GM19023 (cell line): ENCODE measurements around the gene PUS1.

Experiments
- ATAC-seq: cut with Tn5 transposase; IDR thresholded peaks from one replicate; pipeline ENCODE4 v1.9.1; 2021; ENCODE audit warnings: mild to moderate bottlenecking, moderate library complexity; ENCODE audit not compliant: unreplicated experiment

PUS1 gene

DNA sequence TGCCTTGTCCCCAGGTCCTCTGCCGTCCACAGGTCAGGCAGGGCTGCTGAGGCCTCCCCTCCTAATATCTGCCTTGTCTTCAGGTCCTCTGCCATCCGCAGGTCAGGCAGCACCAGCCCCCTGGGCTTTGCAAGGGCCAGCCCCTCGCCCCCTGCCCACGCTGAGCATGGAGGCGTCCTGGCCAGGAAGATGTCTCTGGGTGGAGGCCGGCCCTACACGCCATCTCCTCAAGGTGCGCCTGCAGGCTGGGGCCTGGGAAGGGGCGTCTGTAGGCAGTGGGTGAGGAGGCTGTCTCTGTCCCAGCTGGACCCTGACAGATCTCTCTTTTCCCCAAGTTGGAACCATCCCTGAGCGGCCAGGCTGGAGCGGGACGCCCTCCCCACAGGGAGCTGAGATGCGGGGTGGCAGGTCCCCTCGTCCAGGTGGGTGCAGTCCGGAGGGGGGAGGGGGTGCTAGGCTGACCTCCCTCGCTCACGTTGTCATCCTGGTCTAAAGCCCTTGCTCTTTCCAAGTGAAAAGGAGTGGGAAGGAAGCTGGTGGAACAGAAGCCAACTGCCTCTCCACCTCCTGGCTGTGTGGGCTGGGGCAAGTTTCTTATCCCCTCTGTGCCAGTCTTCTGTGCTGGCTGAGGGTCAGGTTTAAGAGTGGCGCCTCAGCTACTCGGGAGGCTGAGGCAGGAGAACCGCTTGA lies 13.9 kb upstream of the PUS1 start:
- ATAC-seq: no peak

DNA sequence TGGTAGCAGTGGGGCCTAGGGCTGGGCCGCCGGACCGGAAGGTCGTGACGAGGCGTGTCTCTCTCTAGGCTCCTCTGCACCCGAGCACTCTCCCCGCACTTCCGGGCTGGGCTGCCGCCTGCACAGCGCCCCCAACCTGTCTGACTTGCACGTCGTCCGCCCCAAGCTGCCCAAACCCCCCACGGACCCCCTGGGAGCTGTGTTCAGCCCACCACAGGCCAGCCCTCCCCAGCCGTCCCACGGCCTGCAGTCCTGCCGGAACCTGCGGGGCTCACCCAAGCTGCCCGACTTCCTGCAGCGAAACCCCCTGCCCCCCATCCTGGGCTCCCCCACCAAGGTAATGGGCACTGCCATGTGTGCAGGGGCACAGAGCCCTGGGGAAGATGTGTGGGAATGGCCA lies 13.3 kb upstream of the PUS1 start:
- ATAC-seq: no peak

DNA sequence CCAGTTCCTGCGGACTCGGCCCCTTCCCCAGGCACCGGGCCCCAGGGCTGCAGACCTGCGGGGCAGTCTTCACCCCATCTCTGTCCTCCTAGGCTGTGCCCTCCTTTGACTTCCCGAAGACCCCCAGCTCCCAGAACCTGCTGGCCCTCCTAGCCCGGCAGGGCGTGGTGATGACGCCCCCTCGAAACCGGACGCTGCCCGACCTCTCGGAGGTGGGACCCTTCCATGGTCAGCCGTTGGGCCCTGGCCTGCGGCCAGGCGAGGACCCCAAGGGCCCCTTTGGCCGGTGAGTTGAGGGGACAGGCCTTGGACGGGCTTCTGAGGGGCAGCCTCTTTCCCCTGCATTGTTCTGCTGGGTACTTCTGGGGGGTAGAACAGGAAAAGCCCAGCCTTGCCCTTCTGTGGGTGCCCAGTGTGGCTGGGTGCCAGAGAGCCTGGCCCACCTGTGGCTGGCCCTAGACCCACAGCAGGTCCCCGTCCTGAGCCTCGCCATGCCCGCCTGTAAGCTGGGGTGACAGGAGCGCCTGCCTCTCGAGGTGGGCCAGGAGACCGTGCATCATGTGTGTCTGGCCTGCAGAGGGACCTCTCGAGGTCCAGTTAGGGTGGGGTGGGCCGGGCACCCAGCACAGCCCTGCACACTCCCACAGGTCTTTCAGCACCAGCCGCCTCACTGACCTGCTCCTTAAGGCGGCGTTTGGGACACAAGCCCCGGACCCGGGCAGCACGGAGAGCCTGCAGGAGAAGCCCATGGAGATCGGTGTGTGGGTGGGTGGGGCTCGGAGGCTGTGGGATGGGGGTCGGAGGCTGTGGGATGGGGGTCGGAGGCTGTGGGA lies 12.6 kb upstream of the PUS1 start:
- no peak for ATAC-seq

DNA sequence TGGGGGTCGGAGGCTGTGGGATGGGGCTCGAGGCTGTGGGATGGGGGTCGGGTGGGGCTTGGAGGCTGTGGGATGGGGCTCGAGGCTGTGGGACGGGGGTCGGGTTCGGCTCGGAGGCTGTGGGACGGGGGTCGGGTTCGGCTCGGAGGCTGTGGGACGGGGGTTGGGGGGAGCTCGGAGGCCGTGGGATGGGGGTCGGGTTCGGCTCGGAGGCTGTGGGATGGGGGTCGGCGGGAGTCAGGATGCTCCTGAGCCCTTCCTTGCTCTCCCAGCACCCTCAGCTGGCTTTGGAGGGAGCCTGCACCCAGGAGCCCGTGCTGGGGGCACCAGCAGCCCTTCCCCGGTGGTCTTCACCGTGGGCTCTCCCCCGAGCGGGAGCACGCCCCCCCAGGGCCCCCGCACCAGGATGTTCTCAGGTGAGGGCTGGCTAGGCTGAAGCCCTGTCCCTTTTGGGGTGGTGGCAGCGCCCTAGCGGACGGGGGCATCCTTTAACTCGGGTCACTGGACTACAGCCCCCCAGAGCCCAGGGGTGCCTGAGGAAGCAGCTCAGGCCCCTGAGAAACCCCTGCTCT lies 11.9 kb upstream of the PUS1 start:
- no peak for ATAC-seq

DNA sequence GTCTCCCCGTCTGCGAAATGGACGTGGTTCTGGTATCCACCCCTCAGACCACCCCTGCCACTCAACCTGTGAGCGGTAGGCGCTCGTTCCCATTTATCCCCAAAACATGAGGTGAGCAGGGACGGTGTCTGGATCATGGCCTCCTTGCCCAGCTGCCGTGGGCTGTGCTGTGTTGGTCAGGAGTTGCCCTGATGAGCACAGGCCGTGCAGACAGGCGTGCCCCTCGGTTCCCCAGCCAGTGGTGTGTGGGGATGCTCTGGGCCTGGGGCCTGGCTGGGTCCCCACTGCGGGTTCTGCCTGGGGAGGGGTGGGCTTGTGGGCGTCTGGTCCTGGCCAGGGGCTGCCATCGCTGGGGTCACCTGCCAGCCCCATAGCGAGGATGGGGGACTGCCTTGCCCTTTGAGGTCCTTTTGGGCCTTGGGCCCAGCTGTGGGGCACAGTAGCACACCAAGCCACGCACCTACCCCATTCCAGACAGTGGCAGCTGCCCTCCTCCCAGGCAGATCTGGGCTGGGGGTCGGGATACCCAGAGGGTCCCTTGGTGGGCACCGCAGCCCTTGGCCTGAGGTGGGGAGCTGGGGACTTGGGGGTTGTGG lies 11.3 kb upstream of the PUS1 start:
- ATAC-seq: no peak

DNA sequence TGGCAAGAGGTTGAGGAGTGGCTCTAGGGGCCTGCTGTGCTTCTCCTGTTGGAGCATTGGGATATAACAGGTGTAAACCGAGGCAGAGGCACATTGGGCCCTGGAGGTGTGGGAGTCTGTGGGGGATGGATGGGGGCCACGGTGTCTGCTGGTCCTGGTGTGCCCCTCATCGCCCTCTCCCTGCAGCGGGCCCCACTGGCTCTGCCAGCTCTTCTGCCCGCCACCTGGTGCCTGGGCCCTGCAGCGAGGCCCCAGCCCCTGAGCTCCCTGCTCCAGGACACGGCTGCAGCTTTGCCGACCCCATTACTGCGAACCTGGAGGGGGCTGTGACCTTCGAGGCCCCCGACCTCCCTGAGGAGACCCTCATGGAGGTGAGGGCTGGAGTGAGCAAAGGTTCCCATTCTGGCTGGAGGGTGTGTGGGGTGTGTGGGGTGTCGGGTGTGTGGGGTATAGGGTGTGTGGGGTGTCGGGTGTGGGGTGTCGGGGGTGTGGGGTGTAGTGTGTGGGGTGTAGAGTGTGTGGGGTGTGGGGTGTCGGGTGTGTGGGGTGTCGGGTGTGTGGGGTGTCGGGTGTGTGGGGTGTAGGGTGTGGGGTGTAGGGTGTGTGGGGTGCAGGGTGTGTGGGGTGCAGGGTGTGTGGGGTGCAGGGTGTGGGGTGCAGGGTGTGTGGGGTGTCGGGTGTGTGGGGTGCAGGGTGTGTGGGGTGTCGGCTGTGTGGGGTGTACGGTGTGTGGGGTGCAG lies 10.6 kb upstream of the PUS1 start:
- ATAC-seq: no peak

DNA sequence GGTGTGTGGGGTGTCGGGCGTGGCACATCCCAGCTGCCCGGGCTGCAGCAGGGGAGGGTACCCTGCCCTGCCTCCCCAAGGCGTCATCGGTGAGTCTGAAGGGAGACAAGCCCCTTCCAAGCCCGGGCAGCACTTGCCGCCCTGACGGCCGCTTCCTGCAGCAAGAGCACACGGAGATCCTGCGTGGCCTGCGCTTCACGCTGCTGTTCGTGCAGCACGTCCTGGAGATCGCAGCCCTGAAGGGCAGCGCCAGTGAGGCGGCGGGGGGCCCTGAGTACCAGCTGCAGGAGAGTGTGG lies 10.1 kb upstream of the PUS1 start:
- no peak for ATAC-seq

DNA sequence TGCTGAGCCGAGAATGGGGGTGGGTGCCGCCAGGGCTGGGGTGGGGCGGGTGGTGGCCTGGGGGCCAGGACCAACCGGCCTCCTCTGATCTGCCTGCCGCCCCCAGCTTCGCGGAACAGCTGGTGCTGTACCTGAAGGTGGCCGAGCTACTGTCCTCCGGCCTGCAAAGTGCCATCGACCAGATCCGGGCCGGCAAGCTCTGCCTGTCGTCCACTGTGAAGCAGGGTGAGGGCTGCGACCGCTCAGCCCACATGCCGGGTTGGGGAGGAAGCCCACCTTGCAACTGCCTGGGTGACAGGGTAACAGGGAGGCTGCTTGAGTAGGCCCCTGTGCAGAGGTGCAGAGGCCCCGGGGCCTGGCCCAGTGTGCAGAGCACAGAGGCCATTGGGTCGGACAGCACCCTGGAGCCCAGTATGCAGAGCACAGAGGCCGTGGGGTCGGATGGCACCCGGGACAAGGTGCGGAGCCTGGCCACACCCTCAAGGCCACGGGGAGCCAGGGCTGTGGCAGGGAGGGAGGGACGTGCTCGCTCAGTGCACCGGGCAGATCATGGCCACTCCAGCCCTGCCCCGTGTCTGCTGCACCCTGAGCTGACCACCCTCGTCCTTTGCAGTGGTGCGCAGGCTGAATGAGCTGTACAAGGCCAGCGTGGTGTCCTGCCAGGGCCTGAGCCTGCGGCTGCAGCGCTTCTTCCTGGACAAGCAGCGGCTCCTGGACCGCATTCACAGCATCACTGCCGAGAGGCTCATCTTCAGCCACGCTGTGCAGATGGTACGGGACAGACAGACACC lies 9.5 kb upstream of the PUS1 start:
- no peak for ATAC-seq

DNA sequence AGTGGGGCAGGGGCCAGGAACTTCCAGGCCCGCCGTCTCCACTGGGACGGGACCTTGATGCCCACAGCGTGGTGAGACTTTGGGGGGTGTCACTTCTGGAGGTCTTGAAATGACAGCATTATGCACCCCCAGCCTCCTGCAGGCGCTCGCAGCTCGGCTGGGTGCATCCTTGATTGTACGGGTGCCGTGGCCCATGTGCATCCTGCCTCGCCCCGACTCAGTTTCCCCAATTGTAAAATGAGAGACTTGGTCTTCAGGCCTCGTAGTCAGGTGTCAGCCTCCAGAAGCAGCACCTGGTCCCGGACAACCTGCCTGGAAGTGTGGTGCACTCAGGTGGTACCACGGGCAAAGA lies 8.9 kb upstream of the PUS1 start:
- no peak for ATAC-seq

DNA sequence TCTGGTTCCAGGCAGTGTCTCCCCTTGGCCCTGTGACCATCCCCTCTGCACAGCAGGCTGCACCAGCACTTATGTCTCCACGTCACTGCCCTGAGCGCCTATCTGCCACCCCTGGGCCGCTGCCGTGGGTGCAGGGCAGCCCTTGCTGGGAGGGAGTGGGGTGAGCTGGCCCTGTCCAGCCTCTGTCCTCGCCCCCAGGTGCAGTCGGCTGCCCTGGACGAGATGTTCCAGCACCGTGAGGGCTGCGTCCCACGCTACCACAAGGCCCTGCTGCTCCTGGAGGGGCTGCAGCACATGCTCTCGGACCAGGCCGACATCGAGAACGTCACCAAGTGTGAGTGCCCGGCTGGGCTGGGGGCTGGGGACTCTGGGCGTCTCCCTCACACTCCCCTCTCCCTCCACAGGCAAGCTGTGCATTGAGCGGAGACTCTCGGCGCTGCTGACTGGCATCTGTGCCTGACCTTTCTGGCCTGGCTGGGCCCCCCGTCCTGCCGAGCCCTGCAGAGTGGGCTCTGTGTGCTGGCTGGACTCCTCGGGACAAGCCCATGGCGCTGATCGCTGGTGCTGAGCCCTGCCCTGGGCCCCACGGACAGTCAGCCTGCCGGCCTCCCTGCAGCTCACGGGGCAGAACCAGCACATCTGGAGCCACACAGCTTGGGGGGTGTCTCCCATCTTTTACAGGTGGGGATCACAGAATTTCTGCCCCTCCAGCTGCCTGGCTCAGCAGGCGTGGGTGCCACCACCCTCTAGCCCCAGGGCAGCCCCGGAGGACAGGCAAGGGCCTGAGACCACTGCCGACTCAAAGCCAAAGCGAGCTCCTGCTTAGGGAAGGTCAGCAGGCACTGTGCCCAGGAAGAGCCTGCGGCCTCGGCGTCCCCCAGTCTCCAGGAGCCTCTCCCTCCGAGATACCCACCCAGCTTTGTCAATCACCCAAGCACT lies 7.9 kb upstream of the PUS1 start:
- no peak for ATAC-seq

DNA sequence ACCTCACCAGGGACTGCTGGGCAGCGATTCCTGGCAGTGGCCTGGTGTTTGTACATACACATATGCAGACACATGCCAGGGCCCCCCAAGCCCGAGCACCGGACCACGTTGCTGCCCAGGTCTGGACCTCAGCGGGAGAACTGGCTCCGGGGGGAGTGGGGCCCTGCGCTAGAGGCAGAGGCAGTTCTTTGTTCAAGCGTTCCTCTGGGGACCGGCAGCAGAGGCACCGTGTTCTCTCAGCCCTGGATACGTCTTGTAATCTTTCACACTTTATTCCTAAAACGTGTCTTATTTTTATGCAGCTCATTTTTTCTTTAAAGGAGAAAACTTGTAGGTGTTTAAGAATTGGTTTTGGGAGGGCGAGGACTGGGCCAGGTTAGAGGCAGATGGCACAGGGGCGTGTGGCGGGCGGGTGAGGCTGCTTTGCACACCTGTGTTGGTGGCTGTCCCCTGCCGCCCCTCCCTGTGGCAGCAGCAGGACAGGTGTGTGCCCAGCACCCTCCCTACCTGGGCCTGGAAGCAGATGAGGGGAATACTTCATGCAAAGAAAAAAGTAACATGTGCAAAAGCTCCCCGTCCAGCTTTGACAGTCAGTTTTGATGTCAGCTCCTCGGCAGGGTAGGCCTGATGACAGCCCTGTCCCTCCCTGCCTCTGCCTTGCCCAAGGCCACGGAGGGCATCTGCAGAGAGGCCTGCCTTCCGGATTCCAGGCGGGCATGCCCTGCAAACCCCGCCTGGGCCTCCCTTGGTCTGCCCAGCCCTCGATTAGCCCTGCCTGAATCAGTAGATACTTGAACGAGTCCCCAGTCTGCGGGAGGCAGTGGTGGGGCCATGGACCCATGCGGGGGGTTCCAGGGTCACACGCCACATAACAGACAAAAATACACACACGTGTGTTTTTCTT lies 7.0 kb upstream of the PUS1 start:
- ATAC-seq: no peak

DNA sequence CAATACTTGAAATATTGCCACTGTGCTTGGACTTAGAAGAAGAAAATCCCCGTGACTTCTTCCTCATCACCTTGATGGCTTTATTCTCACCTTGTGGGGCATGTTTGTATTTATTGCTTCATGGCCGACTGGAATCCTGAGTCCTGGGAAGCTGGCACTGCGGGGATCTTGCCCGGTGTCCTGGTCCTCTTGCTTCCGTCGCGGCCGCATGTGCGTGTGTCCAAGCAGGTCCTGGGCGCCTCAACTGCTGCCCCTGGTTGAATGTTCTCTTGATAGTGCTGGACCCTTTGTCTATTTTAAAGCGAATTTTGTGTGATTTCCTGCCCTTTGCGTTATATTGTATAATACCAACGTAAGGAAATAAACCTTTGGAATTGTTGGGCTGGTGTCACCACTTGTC lies 6.3 kb upstream of the PUS1 start:
- no peak for ATAC-seq

DNA sequence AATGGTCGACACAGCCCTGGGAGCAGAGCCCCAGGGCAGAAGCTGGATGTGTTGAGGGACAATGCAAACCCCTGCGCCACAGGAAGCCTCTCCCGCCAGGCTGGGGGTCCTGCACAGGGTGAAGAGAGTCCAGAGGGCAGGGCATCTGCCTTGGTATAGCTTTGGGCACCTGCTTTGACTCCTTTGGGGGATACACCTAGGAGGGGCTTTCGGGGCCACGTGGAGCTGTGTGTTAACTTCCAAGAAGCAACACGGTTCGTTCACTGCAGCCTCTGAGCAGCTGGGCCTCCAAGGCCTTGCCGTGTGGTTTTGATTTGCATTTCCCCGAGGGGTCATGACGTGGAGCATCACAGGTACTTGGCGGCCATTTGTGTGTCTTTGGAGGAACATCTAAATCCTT lies 5.8 kb upstream of the PUS1 start:
- peak; percentile 75 for ATAC-seq

DNA sequence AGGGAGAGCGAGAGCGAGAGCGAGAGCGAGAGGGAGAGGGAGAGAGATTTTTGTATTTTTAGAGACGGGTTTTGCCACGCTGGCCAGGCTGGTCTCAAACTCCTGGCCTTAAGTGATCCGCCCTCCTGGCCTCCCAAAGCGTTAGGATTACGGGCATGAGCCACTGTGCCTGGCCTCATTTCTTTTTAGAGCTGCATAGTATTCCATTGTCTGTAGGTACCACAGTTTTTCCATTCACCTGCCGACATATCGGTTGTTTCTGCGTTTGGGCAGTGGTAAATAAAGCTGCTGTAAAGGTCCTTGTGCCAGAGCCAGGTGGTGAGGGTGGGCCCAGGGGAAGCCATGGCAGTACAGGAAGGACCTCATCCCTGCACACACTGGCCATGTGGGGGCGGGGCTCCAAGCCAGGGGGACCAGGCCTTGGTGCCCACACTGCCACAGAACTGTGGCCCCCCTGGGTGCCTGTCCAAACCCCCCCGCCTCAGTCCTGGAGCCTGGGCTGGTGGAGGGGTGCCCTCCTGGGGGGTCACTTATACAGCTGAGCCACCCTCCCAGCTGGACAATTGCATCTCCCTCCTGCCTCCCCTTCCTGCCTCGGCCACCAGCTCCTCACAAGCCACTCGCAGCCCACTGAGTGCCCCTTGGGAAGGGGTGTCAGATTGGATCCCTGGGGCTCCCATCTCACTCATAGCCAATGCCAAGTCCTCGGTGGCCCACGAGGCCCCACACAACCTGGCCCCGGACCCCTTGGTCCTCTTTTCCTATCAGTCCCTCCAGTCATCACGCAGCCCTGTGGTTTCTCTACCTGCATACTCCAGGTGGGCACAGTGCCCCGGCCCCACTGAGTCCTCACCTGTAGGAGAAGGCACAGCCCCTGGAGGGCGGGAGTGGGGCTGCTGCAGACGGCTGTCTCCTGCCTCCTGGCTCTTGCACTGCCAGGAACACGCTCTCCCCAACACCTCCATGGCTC lies 1.7 kb upstream of the PUS1 start:
- no peak for ATAC-seq

DNA sequence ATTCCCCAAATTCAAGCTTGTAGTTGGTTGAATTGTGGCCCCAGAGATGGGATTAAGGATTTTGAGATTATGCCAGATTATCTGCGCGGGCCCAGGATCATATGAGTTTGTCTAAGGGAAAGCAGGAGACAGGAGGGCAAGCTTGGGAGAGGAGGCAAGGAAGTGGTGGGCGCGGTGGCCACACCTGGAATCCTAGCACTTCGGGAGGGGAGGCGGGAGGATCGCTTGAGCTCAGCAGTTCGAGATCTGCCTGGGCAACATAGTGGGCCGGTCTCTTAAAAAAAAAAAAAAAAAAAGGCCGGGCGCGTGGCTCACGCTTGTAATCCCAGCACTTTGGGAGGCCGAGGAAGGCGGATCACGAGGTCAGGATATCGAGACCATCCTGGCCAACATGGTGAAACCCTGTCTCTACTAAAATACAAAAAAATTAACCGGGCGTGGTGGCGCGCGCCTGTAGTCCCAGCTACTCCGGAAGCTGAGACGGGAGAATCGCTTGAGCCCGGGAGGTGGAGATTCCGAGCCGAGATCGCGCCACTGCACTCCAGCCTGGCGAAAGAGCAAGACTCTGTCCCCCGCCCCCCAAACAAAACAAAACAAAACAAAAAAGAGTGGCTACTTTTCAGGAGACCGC lies 881 bp upstream of the PUS1 start:
- ATAC-seq: peak; percentile 11

DNA sequence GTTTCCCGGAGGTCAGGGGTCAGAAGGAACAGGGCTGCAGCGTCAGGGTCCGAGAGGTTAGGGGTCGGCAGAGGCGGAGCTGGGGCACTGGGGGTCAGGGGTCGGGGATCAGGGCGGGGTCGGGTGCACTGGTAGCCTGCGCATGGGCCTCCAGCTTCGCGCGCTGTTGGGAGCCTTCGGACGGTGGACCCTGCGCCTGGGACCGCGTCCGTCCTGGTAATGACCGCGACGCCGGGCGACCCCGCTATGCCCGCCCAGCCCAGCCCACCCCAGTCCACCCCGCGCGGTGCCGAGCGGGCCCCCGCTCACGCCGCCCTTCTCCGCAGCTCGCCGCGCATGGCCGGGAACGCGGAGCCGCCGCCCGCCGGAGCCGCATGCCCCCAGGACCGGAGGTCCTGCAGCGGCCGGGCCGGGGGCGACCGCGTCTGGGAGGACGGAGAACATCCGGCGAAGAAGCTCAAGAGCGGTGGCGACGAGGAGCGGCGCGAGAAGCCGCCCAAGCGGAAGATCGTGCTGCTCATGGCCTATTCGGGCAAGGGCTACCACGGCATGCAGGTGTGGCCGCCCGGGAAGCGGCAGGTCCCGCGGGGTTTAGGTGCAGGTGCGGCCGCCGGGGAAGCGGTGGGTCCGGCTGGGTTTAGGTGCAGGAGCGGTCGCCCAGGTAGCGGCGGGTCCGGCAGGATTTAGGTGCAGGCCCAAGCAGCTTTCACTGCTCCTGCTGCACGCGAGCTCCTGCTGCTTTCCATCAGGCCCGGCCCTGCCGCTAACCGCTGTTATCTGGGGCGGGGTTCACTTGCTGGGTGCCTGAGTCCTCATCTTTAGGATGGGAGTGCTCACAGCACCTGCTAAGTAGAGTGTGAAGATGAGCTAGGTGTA lies 743 bp downstream of the PUS1 start:
- peak; percentile 17 for ATAC-seq
